Muscle of back (tissue), 11 donors: ENCODE measurements around the gene FBXL15. TPM values are rescaled to one million over a fixed set of nuclear protein-coding genes. Genes with fewer than 3 reads are reported as not detected.
A peak's percentile ranks its signal among the peaks of the same experiment; 100 is the strongest.

Experiments
- DNase-seq, 3 donors: peaks; one replicate each; pipeline versions ENCODE4 v3.0.0 to v3.0.0-alpha.2; 2013
- polyA plus RNA-seq, 10 donors: library from polyadenylated mRNA; unstranded; fragments of 120-200 nt; gene quantifications; one replicate each; pipeline ENCODE4 v1.2.1, GENCODE V29; 2013; ENCODE audit not compliant: insufficient read length in 10 of 10

Gene FBXL15
- polyA plus RNA-seq, 10 donors, result 3.2 to 7.8 (median 4.8) TPM

- no peak for DNase-seq
Observed at GRCh38 chr10:102425444-102425843, 4.8 kb downstream of the FBXL15 start.

- DNase-seq, result no peak
Observed at GRCh38 chr10:102426803-102427287, 6.2 kb downstream of the FBXL15 start.

- no peak for DNase-seq
Observed at GRCh38 chr10:102429468-102429867, 8.8 kb downstream of the FBXL15 start.

- DNase-seq, result no peak
Observed at GRCh38 chr10:102431452-102432124, 11.0 kb downstream of the FBXL15 start.

- peak; percentile 97 to 98 (median 98) for DNase-seq
Observed at GRCh38 chr10:102432162-102432950, 11.7 kb downstream of the FBXL15 start, which contains the start of gene CUEDC2. Gene CUEDC2 (minus strand): TSS chr10:102432574. CDS start chr10:102425188, 7,386 bp downstream.

- no peak for DNase-seq
Observed at GRCh38 chr10:102433619-102434046, 13.0 kb downstream of the FBXL15 start.

GRCh38 chr10:102434394-102435132 lies 13.9 kb downstream of the FBXL15 start:
- peak in 1 of 3 donors; percentile 51 for DNase-seq

- DNase-seq, result no peak
Observed at GRCh38 chr10:102435133-102435497, 14.5 kb downstream of the FBXL15 start.

GRCh38 chr10:102435529-102436233 lies 15.0 kb downstream of the FBXL15 start:
- DNase-seq, result peak in 1 of 3 donors; percentile 50

GRCh38 chr10:102436312-102436711 lies 15.7 kb downstream of the FBXL15 start:
- peak in 1 of 3 donors; percentile 20 for DNase-seq

- DNase-seq, result no peak
Observed at GRCh38 chr10:102437515-102437914, 16.9 kb downstream of the FBXL15 start.

GRCh38 chr10:102438374-102438773 lies 17.7 kb downstream of the FBXL15 start:
- no peak for DNase-seq

- no peak for DNase-seq
Observed at GRCh38 chr10:102444851-102445250, 24.2 kb downstream of the FBXL15 start.

- DNase-seq, result peak in 2 of 3 donors; percentile 32 to 56
Observed at GRCh38 chr10:102449321-102450123, 28.9 kb downstream of the FBXL15 start.

GRCh38 chr10:102450124-102450373 lies 29.4 kb downstream of the FBXL15 start:
- peak in 1 of 3 donors; percentile 33 for DNase-seq

GRCh38 chr10:102450374-102451104 lies 29.9 kb downstream of the FBXL15 start:
- DNase-seq, result peak; percentile 77 to 94 (median 90)

GRCh38 chr10:102451105-102451969 lies 30.7 kb downstream of the FBXL15 start, which contains the start of gene C10orf95:
Gene C10orf95 (minus strand): TSS chr10:102451543. CDS start chr10:102451093, 450 bp downstream.
- DNase-seq, result no peak

GRCh38 chr10:102452672-102453340 lies 32.2 kb downstream of the FBXL15 start:
- no peak for DNase-seq
